Stimulated activated CD8-positive, alpha-beta memory T cell treated with anti-CD3 and anti-CD28 coated beads, Interleukin-7, amount 100 ng/mL, for 24 hours (primary cell): ENCODE data around the gene FOXO6.

ENCODE experiments used
- DNase-seq: peaks from one replicate; pipeline ENCODE4 v3.0.0-alpha.2; 2020; ENCODE audit warnings: low read depth

FOXO6 gene

DNA sequence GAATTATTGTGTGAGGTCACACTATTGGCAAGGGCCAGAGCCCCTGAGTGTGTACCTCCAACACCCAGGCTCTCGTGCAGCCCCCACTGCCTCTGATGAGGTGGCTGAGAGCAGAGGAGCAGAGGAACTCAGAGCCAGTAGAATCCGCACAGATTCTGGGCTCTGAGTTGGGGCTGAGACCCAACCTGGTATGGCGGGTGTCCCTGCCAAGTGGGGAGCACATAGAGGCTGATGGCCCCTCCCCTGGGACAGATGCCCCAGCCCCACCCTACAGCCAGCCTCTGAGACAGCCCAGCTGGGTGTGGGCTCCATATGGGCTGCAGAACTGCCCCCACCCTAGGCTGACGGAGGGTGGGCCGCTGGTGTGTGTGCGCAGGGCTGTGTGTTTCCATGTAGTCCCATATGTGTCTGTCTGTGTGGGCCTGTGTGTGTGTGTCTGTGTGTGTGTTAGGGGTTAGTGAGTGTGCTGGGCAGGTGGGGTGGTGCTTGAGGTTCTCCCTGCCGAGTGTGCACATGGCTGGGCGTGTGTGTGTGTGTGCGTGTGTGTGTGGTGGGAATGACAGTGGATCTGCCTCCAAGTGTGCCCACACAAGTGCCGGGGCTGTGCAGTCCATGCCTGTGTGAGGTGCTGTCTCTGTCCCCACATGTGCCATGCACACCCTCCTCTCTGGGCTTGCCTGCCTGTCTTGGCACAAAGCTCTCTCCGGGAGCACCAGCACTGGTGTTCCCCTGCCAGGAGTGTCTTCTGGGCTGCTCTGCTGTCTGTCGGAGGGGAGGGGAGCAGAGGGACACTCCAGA is 24.4 kb downstream of the FOXO6 start:
- no peak for DNase-seq

DNA sequence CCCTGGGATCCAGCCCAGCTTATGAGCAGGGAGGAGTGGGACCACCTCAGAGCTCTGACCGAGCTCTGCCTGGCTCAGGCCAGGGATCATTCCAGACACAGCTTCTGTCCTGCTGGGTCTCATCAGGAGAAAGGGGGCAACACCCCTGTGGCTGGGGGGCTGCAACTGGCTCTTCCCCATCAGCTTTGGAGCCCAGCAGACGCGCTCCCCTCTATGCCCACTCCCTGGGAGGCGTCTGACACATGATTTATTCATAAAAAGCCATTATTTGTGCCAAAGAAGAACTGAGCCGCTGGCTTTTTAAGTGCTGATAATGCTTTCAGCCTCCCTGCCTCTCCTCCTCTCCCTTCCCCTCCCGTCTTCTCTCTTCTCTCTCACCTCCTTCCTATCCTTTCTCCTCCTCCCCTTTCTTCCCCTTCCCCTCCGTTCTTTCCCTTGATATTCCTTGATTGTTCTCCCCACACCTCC is 25.0 kb downstream of the FOXO6 start:
- DNase-seq: no peak

DNA sequence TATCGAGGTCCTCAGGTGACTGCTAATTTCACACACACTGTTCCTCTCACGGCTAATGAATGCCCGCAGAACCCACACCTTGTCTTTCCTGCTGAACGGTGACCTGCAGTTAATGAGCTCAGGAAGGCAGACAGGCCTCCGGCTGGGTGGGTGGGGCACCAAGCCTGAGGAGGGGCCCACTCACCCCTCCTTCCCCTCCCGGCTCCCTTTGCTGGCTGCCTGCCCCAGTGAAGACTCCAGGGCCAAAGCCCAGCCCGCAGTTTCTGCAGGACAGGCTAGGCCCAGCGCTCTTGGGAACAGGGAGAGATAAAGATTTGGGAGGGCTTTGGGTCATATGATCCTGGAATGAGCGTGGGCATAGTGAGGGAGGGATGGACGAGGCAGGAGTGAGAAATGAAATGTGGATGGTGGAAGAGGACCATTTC is 26.4 kb downstream of the FOXO6 start:
- DNase-seq: no peak

DNA sequence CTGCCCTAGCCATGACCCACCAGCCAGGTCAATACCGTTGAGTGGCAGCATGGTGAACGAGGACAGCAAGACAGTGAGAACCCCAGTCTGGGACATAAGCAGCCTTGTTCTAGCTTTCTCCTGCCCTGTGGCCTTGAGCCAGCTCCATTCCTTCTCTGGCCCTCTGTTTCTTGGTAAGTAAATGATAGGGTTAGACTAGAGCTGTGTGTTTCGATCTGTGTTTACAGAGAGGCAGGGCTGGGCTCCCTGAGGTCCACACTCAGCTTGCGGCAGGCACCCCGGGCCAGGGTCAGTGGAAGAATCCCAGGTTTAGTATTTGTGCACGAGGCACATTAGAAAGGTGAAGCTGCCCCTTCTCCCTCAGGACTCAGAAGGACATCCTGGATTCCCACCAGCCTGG is 27.3 kb downstream of the FOXO6 start:
- DNase-seq: no peak

DNA sequence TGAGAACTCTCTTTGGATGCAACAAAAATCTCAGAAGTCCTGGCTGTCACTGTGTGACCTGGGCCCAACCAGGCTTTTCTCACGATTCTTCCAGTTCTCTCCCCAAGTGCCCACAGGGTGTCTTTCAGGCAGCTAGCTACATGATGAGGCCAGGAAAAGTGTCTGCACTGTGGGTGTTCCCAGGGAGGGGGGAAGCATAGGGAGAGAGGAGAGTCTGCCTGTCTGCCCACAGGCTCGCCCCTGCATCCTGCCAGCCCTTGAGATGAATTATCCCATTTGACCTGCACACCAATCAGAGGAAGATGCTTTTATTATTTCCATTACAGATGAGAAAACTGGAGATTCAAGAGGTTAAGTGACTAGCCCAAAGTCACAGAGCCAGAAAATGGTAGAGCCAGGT is 27.8 kb downstream of the FOXO6 start:
- DNase-seq: no peak

DNA sequence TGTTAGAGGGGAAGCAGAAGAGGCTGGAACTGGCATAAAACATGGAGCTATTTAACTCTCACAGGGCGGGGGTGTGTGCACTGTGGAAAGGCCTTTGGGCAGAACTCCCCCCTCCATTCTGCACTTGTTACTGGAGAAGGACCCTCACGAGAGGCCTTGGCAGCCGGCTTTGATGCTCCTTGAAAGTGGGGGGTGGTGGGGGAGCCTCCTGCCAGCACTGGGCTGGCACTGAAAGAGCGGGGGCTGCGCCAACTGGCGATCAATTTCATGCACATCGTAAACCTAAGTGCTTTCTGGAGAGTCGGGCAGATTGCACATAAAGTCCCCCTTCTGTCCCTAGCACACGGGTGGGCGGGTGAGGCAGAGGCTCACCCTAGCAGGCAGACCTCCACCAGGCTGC is 28.9 kb downstream of the FOXO6 start:
- no peak for DNase-seq

DNA sequence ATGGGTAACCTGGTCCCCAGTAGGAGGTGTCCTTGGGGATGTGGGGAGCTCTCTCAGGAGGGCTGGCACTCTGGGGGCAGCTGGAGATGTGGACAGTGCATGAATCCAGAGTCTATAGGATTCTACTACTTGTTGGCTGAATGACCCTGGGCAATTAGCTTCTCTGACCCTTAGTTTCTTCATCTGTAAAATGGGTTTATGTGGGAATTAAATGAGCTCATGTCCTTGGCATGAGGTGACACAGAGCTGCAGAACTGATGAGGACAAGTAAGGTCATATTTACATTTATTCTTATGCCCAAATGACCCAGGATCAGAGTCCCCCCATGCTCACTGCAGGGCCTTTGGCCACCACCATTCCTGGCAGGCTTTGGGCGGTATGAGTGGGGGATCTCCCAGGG is 29.3 kb downstream of the FOXO6 start:
- DNase-seq: no peak

DNA sequence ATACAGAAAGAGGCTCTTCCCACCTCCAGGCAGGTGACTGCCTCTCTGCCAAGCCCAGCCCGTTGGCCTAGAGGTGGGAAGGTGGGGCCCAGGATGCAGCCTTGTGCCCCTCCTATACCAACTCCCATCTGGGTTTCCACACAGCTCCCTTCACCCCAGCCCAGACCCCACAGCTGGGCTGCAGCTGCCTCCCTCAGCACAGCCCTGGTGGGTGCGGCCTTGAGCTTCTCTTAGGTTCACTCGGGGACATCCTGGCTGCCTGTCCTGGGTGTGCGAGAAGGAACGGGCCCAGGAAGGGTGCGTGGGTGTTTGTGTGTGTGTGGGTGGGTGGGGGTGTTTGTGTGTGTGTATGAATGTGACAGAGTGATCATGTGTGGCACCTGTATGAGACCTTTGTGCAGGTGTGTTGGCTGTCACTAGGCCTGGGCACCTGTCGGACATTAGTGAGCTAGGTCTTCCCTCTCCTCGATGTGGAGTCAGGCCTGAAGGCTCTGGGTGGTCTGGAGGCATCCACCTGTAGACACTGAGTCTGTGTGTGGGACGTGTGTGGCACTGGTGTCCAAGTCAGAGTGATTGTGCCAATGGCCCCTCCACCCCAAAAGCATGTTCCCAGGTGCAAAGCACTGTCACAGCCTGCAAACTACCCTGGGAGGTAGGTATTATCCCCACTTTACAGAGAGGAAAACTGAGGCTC is 30.7 kb downstream of the FOXO6 start:
- DNase-seq: no peak

DNA sequence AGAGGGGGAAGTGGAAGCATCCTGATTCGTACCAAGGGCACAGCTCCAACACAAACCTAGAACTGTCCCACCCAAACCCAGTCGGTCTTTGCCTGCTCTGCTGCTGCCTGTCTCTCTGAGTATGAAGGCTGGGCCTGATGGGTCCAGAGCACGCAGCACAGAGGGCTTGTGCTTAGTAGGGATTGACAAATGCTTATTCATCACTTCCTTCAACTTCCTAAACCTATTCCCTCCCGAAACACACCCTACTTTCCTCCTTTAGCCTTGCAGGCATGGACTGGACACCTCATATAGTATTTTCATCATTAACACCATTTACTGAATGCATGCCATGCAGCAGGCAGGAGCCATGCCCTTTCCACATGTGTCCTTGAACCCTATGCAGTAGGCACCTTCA is 31.3 kb downstream of the FOXO6 start:
- no peak for DNase-seq

DNA sequence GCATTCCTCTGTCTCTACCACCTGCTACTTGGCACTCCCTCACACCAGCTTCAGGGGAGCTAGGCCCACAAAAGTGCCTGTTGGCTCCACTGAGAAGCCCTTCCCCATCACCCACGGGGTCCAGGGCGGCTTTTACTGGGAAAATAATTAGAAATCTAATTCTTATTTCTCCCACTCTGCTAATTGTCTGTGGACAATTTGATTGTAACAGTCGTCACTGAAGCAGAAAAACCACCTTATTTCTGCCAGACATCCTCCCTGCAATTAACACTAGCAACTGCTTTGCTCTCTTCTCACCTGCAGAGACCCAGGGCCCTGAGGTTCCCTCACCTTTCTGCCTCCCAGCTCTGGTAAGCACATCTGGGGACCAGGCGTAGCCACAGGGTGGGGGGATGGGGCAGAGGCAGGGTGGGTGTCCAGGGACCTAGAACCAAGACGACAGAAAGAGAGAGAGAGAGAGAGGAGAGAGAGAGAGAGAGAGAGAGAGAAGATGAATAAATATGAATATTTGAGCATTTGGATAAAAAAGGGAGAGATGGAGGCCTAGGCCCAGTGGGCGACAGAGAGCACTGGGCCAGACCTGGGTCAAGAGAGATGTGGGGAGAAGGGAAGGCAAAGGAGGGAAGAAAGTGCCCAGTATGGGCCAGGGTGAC is 32.6 kb downstream of the FOXO6 start:
- DNase-seq: no peak

DNA sequence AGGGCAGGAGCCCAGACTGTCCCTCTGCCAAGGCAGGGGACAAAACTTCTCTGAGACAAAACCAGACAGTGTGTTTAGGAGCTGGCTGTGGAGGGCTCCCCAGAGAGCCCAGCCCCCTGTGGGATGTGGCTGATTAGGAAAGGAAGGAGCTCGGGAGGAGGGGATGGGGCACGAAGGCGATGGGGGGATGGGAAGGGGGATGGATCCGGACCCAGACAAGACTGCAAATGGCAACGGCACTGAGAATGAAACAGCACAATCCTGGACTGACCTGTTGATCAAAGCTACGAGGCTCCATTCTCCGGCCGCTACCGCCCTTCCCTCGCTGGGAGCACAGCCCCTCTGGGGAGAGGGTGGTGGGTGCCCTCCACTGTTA is 33.1 kb downstream of the FOXO6 start:
- no peak for DNase-seq

DNA sequence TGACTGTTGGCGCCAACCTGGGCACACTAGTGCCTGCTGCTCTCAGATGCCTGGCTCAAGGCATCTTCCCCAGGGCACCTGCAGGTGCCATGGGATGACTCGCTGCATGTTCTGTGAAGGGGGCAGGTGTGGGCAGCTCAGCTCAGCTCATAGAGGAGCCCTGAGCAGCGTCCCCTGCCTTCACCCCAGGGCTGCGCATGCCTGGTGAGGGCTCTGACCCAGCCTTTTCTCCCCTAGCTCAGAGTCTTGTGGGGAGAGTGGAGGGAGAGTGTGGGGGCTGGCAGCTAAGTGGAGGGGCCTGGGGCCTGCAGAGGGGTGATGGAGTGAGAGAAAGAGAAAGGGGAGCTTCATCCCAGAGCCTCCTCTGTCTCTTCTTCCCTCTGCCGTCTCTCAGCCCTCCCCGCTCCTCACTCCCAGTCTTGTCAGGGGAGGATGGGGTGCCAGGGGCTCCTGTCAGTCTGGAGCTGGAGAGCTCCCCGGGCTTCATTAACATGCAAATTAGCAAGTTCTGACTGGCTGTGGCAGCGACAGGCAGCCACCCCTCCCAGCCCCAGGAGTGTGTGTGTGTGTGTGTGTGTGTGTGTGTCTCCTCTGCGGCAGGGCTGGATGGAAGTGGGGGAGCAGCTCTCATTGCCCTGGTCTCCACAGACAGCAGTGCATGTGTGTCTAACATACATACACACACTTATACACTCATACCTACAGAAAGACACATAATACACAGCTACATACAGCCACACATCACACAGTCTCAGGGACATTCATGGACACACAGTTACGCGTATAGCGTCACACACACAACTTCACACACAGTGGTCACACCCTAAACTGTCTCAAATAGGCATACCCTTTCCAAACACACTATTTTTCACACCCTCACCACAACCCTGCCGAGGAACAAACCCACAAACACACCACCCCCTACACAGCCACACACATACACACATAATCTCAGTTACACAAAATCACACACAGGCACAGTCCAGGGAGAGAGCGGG is 34.0 kb downstream of the FOXO6 start:
- no peak for DNase-seq

DNA sequence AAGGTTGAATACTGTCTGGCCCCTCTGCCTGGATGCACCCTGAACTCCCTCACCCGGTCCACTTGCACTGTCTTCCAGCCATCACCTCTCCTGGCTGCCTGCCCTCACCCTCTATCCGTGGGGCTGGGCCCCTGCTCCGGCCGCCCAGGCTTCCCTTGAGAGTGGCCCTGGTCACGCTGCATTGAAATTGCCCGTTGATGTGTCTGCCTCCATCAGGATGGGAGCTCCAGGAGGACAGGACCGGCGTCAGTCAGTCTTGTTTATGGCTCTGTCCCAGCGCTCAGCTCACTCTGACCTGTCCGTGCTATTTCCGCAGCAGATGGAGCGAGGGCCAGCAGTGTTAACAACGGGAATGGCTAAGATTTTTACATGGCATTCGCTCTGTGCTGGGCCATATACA is 34.9 kb downstream of the FOXO6 start:
- no peak for DNase-seq

DNA sequence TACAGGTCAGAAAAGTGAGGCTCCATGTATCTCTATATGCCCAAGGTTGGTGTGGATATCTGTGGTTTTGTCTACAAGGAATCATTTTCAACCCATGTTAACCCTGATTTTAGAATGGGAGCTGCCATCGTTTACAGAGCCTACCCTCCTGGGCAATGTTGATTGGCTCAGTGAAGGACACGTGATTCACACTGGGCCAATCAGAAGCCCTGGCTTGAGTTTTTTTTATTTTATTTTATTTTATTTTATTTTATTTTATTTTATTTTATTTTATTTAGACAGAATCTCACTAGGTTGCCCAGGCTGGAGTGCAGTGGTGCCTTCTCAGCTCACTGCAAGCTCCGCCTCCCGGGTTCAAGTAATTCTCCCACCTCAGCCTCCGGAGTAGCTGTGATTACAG is 35.8 kb downstream of the FOXO6 start:
- no peak for DNase-seq

DNA sequence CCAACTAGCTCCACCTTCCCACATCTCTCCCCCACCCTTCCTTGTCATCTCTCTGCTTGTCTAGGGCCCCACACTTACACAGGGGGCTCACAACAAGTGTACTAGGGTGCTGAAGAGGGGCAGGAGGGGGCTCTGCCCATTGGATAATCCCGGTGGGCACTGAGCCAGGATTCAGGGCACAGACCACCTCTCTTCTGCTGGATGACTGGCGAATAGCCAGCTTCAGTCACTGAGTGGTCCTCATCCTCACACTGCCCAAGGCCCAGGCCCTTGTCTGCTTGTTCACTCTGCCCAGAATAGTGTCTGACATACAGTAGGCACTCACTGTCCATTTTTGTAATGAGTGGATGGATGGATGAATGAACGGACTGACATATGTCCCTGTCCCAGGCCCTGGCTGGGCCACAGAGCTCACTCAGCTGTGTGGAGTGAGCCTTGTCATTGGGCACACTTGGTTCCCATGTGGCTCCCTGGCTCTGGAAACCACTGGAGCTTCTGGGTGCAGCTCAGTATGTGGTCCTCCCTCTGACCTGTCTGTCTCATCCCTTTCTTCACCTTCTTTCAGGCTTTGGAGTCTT is 36.6 kb downstream of the FOXO6 start:
- DNase-seq: no peak

DNA sequence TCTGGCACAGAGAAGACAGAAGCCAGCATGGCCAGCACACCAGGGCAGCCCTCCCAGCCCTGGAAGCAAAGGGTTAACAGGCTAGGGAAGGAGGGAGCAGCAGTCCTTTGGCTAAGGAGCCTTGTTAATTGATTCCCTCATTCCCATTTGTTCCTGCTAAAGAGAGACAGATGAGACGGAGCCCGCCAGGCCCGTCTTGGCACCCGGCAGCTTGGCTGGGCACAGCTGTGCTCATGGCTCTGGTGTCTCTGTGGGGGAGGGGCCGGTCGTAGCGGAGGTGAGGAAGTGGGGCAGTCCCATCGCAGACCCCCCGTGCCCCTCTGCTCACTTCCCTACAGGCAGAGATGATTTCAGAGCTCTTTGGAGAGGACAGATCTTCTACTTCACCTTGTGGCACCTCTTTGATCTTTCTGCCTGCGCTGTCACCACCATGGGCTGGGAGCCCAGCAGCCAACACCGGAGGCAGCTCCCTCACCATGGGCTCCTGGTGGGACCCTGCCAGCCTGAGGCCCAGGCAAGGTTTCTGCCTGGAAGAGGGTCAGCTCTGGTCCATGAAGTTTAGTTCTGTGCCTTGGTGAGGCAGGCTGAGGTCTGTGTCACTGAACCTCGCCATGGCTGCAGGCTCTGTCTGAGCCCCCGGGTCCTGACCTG is 38.0 kb downstream of the FOXO6 start:
- no peak for DNase-seq

DNA sequence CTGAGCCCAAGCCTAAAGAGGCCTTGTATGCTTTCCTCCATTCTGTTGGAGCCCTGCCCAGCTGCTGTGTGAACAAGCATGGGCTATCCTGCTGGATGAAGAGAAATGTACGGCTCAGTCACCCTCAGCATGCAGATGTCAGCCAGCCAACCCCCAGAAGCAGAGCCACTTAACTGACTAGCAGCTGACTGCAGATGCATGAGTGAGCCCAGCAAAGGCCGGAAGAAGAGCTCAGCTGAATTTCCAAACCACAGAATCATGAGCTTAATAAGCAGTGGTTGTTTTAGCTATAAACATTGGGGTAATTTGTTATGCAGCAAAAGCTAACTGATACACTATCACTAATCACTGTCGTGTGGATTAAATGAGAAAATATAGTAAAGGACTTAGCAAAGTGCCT is 39.0 kb downstream of the FOXO6 start:
- DNase-seq: no peak

DNA sequence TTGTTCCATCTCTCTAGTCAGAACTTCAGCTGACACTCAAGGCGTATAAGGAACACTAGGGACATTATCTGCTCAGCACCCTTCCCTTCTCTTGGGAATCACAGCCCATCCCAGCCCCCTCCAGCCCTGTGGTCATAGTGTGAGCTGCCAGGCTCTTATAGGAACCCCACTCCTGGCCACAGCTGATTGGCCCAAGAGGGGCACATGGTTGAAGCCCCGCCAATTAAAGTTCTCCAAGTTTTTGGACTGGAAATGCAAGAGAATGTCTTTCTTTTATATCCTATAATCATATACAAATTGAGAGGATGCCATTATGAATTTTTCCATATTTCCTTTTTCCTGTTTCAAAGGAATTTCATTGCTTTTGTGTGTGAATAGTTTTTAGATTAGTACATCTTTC is 40.7 kb downstream of the FOXO6 start:
- DNase-seq: no peak

DNA sequence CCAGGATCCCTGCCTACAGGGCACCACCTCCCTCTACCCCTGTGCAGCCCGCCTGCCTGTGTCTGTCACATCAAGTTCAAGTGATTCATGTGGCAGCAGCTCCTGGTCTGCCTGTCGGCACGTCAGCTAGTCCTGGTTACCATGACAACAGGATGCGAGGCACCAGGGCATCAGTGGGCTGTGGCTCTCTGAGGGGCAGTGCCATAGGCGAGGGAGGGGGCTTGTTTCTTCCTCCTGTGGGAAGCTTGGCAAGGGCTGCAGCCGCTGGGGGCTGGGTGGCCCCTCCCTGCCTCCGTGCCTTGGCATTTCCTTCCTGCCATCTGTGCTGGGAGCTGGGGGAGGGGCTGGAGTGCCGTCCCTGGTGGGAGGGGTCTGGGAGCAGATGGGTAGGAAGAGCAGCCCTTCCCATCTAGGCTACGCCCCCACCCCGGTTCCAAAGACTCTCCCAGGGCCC is 43.1 kb downstream of the FOXO6 start:
- no peak for DNase-seq

DNA sequence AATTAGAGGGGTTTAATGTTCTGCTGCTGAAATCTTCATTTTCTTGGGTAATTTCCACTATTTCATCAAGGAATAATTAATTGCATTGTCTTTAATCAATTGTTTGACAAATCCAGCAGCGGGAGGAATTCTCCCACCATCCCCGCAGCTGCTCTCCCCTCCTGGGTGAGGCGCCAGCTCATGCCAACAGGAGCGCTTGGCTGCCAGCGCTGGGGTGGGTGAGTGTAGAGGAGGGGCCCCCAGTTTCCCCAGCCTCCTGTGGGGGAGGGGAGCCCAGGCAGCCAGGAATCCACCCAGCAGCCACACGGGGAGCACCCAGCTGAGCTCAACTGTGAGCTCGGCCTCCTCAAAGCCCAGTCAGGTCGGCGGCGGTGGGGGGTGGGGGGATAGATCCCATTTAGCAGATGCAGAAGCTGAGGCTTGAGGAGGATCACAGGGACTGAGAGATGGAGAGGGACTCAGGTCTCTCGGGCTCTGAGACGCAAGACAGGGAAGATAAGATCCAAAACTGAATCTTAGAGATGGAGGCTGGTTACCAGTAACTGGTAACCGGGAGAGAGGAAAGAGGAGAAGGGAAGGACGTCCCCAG is 46.5 kb downstream of the FOXO6 start:
- no peak for DNase-seq

DNA sequence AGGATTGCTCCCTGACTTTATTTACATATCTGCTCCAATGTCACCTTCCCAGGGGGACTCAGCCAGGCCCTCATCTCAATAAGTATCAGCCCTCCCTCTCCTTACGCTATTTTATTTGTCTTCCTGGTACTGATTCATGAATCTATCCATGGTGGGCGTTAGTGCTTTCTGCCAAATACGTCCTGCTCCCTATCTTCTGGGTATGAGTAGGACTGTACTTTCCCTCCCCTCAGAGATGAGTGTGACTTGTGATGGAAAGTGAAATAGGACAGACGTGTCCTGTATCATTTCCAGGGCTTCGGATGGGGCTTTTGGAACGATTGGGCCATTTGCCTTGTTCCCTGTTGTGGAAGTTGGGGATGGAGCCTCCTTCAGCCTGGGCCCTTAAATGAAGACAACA is 47.5 kb downstream of the FOXO6 start:
- no peak for DNase-seq
